Retinal pigment epithelial cell (primary cell): ENCODE data around the gene ARID3B.
"Not testable (repeated sequence)": the region's sequence is repeated elsewhere in the genome, so short reads cannot be mapped to it uniquely, and the experiment has no call there.

ENCODE experiments used
- DNase-seq: peaks from one replicate; pipeline ENCODE4 v3.0.0-alpha.2; 2010; ENCODE audit warnings: low read depth
- H3K4me3 ChIP-seq: 2 replicates; pipeline ENCODE4 v1.5.1; 2011; ENCODE audit warnings: mild to moderate bottlenecking, low read length, control low read depth, moderate library complexity
- TF ChIP-seq, protein P1 (sequence below): conservative IDR thresholded peaks from 2 replicates; pipeline ENCODE4 v1.5.1; 2011; ENCODE audit warnings: low read depth, low read length, control low read depth, inconsistent platforms

ARID3B gene

DNA sequence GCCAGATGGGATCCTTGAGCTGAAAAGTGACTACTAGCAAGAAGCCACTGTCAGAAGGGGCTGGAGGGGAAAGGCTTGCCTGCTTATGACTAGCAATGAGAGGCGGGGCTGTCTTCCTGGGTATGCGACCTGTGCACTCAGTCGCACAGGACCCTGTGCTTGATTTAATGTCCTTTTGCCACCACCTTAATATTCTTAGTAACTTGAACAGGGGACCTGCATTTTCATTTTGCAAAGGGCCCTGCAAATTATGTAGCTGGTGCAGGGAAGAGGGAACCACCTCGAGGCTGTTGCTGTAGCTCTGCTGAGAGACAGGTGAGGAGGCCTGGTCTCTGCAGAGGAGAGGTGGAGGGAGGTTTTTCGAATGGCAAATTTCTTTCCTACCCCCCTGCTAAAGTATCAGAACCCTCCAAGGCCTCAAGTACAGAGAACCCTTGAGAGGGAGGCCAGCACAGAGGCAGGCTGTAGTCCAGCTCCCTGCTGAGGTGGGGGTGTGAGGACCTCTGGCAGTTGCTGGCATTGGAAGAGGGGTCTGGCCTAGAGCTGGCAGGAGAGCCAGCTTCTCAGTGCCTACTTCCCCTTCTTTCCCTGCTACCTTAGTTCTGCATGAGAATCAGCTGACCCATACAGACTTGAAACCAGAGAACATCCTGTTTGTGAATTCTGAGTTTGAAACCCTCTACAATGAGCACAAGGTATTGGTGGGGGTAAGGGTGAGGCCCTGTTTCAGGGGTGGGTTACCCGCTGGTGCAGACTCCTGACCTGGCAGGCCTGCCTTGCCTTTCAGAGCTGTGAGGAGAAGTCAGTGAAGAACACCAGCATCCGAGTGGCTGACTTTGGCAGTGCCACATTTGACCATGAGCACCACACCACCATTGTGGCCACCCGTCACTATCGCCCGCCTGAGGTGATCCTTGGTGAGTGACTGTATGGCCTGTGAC, 86.0 kb downstream of the ARID3B start:
- no peak for DNase-seq
- no peak overlapping the region for H3K4me3 ChIP-seq
- TF ChIP-seq, protein P1, sequence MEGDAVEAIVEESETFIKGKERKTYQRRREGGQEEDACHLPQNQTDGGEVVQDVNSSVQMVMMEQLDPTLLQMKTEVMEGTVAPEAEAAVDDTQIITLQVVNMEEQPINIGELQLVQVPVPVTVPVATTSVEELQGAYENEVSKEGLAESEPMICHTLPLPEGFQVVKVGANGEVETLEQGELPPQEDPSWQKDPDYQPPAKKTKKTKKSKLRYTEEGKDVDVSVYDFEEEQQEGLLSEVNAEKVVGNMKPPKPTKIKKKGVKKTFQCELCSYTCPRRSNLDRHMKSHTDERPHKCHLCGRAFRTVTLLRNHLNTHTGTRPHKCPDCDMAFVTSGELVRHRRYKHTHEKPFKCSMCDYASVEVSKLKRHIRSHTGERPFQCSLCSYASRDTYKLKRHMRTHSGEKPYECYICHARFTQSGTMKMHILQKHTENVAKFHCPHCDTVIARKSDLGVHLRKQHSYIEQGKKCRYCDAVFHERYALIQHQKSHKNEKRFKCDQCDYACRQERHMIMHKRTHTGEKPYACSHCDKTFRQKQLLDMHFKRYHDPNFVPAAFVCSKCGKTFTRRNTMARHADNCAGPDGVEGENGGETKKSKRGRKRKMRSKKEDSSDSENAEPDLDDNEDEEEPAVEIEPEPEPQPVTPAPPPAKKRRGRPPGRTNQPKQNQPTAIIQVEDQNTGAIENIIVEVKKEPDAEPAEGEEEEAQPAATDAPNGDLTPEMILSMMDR = no peak

DNA sequence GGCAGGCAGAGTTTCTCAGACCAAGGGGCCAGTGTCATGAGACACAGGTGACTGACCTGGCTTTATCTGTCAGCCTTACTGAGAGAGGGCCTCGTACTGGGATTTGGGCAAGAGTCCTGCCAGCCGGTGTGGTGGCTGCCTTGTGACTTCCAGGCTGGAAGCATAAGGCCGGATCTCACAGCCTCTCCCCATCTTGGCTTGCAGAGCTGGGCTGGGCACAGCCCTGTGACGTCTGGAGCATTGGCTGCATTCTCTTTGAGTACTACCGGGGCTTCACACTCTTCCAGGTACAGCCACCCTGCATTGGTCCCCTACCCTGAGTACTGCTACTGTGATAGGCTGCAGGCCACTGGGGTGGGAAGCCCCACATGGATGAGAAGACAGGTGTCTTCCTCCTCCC, 86.7 kb downstream of the ARID3B start:
- TF ChIP-seq, protein P1 = no peak
- no peak for DNase-seq
- H3K4me3 ChIP-seq = no peak overlapping the region

DNA sequence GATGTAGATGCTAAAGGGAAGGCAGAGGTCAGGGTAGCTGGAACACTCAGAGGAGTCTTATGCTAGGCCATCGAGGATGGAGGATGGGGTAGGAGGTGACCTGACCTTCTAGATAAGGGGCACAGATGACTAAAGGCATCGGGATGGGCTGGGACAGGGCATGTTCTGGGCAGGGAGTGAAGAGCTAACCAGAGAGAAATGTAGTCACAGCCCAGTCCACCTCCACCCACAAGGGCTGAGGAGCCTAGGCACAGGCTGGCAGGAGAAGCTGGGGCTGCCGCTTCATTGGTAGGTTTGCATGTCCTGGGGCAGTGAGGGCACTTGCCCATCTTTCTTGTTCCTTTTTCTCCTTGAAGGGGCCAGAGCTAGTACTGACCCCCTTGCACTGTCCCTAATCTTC, 87.2 kb downstream of the ARID3B start:
- TF ChIP-seq, protein P1 = no peak
- no peak for DNase-seq
- H3K4me3 ChIP-seq = no peak overlapping the region

DNA sequence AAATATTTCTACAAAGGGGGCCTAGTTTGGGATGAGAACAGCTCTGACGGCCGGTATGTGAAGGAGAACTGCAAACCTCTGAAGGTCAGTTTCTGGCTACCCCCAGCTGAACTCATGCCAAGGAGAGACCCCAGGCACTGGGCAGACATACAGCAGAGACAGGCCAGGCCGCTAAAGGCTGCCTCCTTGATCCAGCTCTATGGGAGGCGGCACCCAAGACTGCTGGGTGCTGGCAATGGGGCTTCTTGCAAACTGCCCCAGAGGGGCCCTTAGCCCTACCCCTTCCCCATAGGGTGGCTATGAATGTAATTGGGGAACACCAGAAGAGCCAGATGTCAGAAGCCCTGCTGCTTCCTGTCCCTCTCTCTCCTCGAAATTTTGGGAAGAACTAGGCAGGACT, 87.9 kb downstream of the ARID3B start:
- TF ChIP-seq, protein P1 = no peak
- H3K4me3 ChIP-seq = no peak overlapping the region
- DNase-seq = no peak

DNA sequence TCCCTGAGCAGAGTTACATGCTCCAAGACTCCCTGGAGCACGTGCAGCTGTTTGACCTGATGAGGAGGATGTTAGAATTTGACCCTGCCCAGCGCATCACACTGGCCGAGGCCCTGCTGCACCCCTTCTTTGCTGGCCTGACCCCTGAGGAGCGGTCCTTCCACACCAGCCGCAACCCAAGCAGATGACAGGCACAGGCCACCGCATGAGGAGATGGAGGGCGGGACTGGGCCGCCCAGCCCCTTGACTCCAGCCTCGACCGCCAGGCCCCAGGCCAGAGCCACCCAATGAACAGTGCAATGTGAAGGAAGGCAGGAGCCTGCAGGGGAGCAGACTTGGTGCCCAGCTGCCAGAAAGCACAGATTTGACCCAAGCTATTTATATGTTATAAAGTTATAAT, 88.7 kb downstream of the ARID3B start:
- not testable (repeated sequence) for H3K4me3 ChIP-seq, DNase-seq

DNA sequence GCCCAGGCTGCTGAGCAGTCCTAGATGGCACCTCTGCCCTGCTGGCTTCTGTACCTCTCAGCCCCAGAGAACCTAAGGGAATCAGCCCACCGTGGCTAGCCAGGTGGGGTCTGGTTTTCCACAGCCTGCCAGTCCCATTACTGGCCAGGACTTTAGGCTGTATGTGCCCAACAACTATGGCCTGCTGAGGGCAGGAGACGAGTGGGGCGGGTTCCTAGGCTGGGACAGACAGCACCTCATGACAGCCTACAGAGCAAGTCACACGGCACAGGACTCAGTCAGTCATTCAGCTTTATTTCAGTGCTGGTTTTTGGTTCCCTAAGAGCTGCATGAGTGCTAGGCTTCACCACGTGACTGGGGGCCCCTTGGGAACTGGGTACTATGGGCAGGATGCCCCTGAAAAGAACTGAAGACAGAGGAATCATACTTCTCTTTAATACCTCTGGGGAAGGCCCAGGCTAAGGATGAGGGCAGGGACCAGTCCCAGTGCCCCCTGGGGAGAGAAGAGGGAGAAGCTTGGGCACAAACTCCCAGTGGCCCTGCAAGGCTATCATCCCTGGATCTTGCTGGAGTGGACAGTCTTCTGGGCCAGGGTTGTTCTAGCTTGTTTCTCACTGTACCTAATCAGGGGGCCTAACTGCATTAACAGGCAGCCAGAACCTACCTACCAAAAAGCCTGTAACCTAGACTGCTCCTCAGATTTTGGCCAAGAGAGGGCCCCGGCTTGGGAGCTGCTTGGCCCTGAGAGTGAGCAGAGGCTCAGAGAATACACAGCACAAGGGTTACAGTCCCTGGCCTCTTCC, 89.5 kb downstream of the ARID3B start:
- DNase-seq = no peak
- no peak overlapping the region for H3K4me3 ChIP-seq
- TF ChIP-seq, protein P1 = peak; percentile 31

DNA sequence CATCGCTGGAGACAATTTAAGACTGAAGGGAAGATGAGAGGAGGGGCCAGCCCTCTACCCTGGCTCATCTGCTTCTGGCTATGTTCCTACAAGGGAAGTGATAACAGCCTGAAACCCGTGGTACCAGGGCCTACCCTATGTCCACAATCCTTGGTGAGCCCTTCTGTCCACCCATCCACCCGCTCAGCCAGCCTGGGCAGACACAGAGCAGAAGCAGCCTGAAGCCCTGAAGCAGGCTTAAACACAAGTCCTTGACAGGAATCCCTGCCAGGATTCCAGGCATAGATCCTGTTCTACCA, 90.0 kb downstream of the ARID3B start:
- TF ChIP-seq, protein P1 = no peak
- no peak for DNase-seq
- no peak overlapping the region for H3K4me3 ChIP-seq
